Measurements from ENCODE around the gene DNAJC1. TPM values are rescaled to one million over a fixed set of nuclear protein-coding genes. Genes with fewer than 3 reads are reported as not detected.

DNAJC1 gene
- total and polyA plus RNA-seq, 10 of the 15 experiments (the other 5 are each of a cell fraction or from before 2014, with no cell fraction given), result 2.5 to 39.3 (median 20.4) TPM

DNA sequence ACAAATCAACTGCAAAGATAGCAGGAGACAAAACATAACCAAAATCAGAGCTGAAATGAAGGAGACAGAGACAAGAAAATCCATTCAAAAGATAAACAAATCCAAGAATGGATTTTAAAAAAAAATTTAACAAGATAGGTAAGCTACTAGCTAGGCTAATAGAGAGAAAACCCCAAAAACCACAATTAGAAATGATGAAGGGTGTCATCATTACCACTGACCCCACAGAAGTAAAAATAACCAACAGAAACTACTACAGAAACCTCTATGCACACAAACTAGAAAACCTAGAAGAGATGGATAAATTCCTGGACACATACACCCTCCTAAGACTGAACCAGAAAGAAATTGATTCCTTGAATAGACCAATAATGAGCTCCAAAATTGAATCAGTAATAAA is 117.6 kb downstream of the DNAJC1 start (continued):
- TF ChIP-seq ZSCAN29 (IDR thresholded peaks at IDR 0.05) (no peak), ZBED1 (IDR thresholded peaks at IDR 0.05; ENCODE audit: borderline replicate concordance) (no peak), CEBPB (IDR thresholded peaks at IDR 0.05; ENCODE audit: borderline replicate concordance in 1 of 2, low read depth in 2 of 2, low read length in 2 of 2) (no peak), PAX5 (IDR thresholded peaks at IDR 0.05; ENCODE audit: borderline replicate concordance, low read depth, low read length) (no peak), SREBF2 (IDR thresholded peaks at IDR 0.05; ENCODE audit: low read length) (no peak), IKZF2 (IDR thresholded peaks at IDR 0.05) (peak; percentile 23 to 56; a peak in 1 of 4 replicates), TARDBP (IDR thresholded peaks at IDR 0.05; ENCODE audit: borderline replicate concordance) (no peak), MTA2 (IDR thresholded peaks at IDR 0.05; ENCODE audit: low read depth) (peak; percentile 61), JUNB (IDR thresholded peaks at IDR 0.05) (peak; percentile 43), NRF1 (conservative IDR thresholded peaks at IDR 0.05; ENCODE audit: low read depth, low read length) (no peak), STAT1 (conservative IDR thresholded peaks at IDR 0.05) (no peak), EZH2 (IDR thresholded peaks at IDR 0.05; ENCODE audit: borderline replicate concordance, control insufficient read depth, low read depth, low read length) (no peak), RELA (IDR thresholded peaks at IDR 0.05; ENCODE audit: borderline replicate concordance, partially characterized antibody) (no peak), NR2F1 (conservative IDR thresholded peaks at IDR 0.05) (no peak), BACH1 (IDR thresholded peaks at IDR 0.05; ENCODE audit: borderline replicate concordance) (no peak), IRF4 (IDR thresholded peaks at IDR 0.05; ENCODE audit: low read depth, low read length) (no peak), CHD2 (IDR thresholded peaks at IDR 0.05; ENCODE audit: borderline replicate concordance, low read depth, low read length) (no peak)
- TF ChIP-seq, protein P1, sequence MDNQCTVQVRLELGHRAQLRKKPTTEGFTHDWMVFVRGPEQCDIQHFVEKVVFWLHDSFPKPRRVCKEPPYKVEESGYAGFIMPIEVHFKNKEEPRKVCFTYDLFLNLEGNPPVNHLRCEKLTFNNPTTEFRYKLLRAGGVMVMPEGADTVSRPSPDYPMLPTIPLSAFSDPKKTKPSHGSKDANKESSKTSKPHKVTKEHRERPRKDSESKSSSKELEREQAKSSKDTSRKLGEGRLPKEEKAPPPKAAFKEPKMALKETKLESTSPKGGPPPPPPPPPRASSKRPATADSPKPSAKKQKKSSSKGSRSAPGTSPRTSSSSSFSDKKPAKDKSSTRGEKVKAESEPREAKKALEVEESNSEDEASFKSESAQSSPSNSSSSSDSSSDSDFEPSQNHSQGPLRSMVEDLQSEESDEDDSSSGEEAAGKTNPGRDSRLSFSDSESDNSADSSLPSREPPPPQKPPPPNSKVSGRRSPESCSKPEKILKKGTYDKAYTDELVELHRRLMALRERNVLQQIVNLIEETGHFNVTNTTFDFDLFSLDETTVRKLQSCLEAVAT (IDR thresholded peaks at IDR 0.05), result peak; percentile 82
- TF ChIP-seq, protein P2, sequence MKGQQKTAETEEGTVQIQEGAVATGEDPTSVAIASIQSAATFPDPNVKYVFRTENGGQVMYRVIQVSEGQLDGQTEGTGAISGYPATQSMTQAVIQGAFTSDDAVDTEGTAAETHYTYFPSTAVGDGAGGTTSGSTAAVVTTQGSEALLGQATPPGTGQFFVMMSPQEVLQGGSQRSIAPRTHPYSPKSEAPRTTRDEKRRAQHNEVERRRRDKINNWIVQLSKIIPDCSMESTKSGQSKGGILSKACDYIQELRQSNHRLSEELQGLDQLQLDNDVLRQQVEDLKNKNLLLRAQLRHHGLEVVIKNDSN (IDR thresholded peaks at IDR 0.05; ENCODE audit: borderline replicate concordance, extremely low read length, insufficient read depth, low read depth, low read length), result no peak
- TF ChIP-seq, protein P3, sequence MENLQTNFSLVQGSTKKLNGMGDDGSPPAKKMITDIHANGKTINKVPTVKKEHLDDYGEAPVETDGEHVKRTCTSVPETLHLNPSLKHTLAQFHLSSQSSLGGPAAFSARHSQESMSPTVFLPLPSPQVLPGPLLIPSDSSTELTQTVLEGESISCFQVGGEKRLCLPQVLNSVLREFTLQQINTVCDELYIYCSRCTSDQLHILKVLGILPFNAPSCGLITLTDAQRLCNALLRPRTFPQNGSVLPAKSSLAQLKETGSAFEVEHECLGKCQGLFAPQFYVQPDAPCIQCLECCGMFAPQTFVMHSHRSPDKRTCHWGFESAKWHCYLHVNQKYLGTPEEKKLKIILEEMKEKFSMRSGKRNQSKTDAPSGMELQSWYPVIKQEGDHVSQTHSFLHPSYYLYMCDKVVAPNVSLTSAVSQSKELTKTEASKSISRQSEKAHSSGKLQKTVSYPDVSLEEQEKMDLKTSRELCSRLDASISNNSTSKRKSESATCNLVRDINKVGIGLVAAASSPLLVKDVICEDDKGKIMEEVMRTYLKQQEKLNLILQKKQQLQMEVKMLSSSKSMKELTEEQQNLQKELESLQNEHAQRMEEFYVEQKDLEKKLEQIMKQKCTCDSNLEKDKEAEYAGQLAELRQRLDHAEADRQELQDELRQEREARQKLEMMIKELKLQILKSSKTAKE (IDR thresholded peaks at IDR 0.05; ENCODE audit: low read depth, poor library complexity, severe bottlenecking), result no peak
- TF ChIP-seq, protein P4, sequence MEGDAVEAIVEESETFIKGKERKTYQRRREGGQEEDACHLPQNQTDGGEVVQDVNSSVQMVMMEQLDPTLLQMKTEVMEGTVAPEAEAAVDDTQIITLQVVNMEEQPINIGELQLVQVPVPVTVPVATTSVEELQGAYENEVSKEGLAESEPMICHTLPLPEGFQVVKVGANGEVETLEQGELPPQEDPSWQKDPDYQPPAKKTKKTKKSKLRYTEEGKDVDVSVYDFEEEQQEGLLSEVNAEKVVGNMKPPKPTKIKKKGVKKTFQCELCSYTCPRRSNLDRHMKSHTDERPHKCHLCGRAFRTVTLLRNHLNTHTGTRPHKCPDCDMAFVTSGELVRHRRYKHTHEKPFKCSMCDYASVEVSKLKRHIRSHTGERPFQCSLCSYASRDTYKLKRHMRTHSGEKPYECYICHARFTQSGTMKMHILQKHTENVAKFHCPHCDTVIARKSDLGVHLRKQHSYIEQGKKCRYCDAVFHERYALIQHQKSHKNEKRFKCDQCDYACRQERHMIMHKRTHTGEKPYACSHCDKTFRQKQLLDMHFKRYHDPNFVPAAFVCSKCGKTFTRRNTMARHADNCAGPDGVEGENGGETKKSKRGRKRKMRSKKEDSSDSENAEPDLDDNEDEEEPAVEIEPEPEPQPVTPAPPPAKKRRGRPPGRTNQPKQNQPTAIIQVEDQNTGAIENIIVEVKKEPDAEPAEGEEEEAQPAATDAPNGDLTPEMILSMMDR (IDR thresholded peaks at IDR 0.05 in 2 of 3, conservative IDR thresholded peaks at IDR 0.05 in 1 of 3; ENCODE audit: control insufficient read depth in 2 of 3, extremely low read depth in 1 of 3, insufficient read depth in 1 of 3, low read depth in 3 of 3, low read length in 3 of 3), result no peak

Measured in GM12878 (cell line).